Tibial artery (tissue), 4 donors: ENCODE data around the gene TCEAL1.
"Not testable (repeated sequence)": the region's sequence is repeated elsewhere in the genome, so short reads cannot be mapped to it uniquely, and the experiment has no call there.

Experiments
- DNase-seq, 2 donors: peaks; one replicate each; pipeline ENCODE4 v3.0.0-alpha.2; 2019
- H3K27ac ChIP-seq, 2 donors: fragments of 200-600 bp; sonication (generic) in 1 of 2; 1 replicate in 1 of 2; 2 replicates in 1 of 2; pipeline ENCODE4 v1.5.1; 2018 to 2019; ENCODE audit warnings: mild to moderate bottlenecking in 1 of 2
- H3K27me3 ChIP-seq, 2 donors: fragments of 200-600 bp; sonication (generic) in 1 of 2; one replicate each; pipeline versions ENCODE4 v1.5.1 to v1.6.0; 2016 to 2019
- H3K36me3 ChIP-seq, 3 donors: fragments of 200-600 bp; sonication (generic) in 2 of 3; one replicate each; pipeline ENCODE4 v1.5.1; 2016 to 2019; ENCODE audit warnings: mild to moderate bottlenecking in 2 of 3
- H3K4me1 ChIP-seq, 4 donors: fragments of 200-600 bp; sonication (generic) in 2 of 4; 1 replicate in 3 of 4; 2 replicates in 1 of 4; pipeline ENCODE4 v1.5.1; 2016 to 2019
- H3K4me3 ChIP-seq, 2 donors: fragments of 200-600 bp; sonication (generic) in 1 of 2; 1 replicate in 1 of 2; 2 replicates in 1 of 2; pipeline ENCODE4 v1.5.1; 2018 to 2019; ENCODE audit warnings: mild to moderate bottlenecking in 2 of 2
- H3K9me3 ChIP-seq, 3 donors: fragments of 200-600 bp; sonication (generic) in 1 of 3; one replicate each; pipeline ENCODE4 v1.5.1; 2016 to 2019
- CTCF ChIP-seq, 2 experiments: fragments of 200-600 bp in 1 of 2; fragments of 450-650 bp in 1 of 2; IDR thresholded peaks; one replicate each; pipeline ENCODE4 v1.5.1; 2017 to 2019; ENCODE audit warnings: antibody characterized with exemption in 2 of 2, mild to moderate bottlenecking in 1 of 2, moderate library complexity in 1 of 2
- intact Hi-C: fragments of 100-400 bp; cut with DNase I; formaldehyde crosslinking; loops from one replicate; pipeline ENCODE4 v1.15.0; 2023; ENCODE audit warnings: low total_unique reads

TCEAL1 gene

GRCh38 chrX:103640401-103641155 lies 11.8 kb downstream of the TCEAL1 start:
- intact Hi-C loops, result no loop called here

GRCh38 chrX:103644125-103644524 lies 15.3 kb downstream of the TCEAL1 start:
- Histone ChIP-seq H3K27ac (no peak overlapping the region), H3K4me1 (no peaks in the 10 kb centered on the region), H3K4me3 (no peak overlapping the region), H3K36me3 (no peaks in the 10 kb centered on the region), H3K9me3 (peaks cover 0 to 4% (median 0%) of the 10 kb centered on the region in 3 donors), H3K27me3 (no peaks in the 10 kb centered on the region)
- intact Hi-C loops, result no loop called here
- TF ChIP-seq CTCF (IDR thresholded peaks at IDR 0.05), result no peak
- no peak for DNase-seq

More at GRCh38 chrX:103640401-103641155, 11.8 kb downstream of the TCEAL1 start:
- Histone ChIP-seq H3K4me1 (no peaks in the 10 kb centered on the region), H3K27me3 (no peaks in the 10 kb centered on the region), H3K36me3 (no peaks in the 10 kb centered on the region), H3K4me3 (no peak overlapping the region), H3K9me3 (no peaks in the 10 kb centered on the region), H3K27ac (no peak overlapping the region)
- TF ChIP-seq CTCF (IDR thresholded peaks at IDR 0.05), result no peak
- no peak for DNase-seq

- intact Hi-C loops, result no loop called here
- Histone ChIP-seq H3K4me1 (no peaks in the 10 kb centered on the region), H3K27me3 (no peaks in the 10 kb centered on the region), H3K36me3 (no peaks in the 10 kb centered on the region), H3K27ac (no peak overlapping the region), H3K4me3 (no peak overlapping the region), H3K9me3 (peaks cover 0 to 4% (median 0%) of the 10 kb centered on the region in 3 donors)
- no peak for DNase-seq
- no peak for TF ChIP-seq CTCF (IDR thresholded peaks at IDR 0.05)
Measured at GRCh38 chrX:103647630-103648029, 18.9 kb downstream of the TCEAL1 start.

DNA sequence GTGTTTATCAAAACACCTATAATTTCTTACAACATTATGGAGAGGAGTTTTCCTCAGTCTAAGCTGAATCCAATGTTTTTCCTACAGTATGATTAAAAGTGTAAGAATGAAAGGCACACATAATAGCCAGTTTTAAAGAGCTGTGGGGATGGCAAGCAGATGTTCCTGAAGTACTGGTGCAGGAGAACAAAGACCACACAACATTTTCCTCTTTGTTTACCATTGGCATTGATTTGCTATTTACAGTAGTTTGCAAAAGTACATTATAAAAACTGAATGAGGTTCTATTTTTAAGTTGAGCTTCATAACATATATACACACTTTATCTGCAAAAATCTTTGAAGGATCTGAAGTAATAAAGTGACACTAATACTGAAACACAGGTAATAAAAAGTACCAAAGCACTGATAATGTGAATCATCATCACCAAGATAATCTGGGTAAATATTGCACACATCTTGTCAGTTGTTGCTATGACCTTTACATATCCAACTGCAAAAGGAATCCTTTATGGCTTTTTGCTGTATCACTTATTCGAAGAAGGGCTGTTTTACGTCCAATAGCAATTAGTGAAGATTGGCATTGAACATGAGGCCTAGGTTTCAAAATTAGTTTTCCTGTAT lies 22.5 kb downstream of the TCEAL1 start:
- no peak for DNase-seq
- Histone ChIP-seq H3K9me3 (peaks cover 0 to 4% (median 0%) of the 10 kb centered on the region in 3 donors), H3K36me3 (no peaks in the 10 kb centered on the region), H3K27ac (no peak overlapping the region), H3K4me1 (no peaks in the 10 kb centered on the region), H3K4me3 (no peak overlapping the region), H3K27me3 (no peaks in the 10 kb centered on the region)
- intact Hi-C loops, result no loop called here
- no peak for TF ChIP-seq CTCF (IDR thresholded peaks at IDR 0.05)

- DNase-seq, H3K4me3 ChIP-seq, intact Hi-C loops, H3K27me3 ChIP-seq, H3K9me3 ChIP-seq, H3K27ac ChIP-seq, H3K4me1 ChIP-seq, H3K36me3 ChIP-seq: not testable (repeated sequence)
Measured at GRCh38 chrX:103655230-103656000, 26.6 kb downstream of the TCEAL1 start.

GRCh38 chrX:103656617-103657016 lies 27.8 kb downstream of the TCEAL1 start:
- Histone ChIP-seq H3K9me3 (no peaks in the 10 kb centered on the region), H3K27ac (no peak overlapping the region), H3K27me3 (no peaks in the 10 kb centered on the region), H3K4me3 (no peak overlapping the region), H3K36me3 (no peaks in the 10 kb centered on the region), H3K4me1 (no peaks in the 10 kb centered on the region)
- DNase-seq, result no peak
- intact Hi-C loops, result no loop called here
- TF ChIP-seq CTCF (IDR thresholded peaks at IDR 0.05), result no peak

GRCh38 chrX:103657066-103657465 lies 28.3 kb downstream of the TCEAL1 start:
- H3K36me3 ChIP-seq, H3K4me3 ChIP-seq, H3K9me3 ChIP-seq, intact Hi-C loops, H3K4me1 ChIP-seq, H3K27ac ChIP-seq, DNase-seq, H3K27me3 ChIP-seq: not testable (repeated sequence)
